SK-N-MC (cell line): ENCODE data around the gene WDR27.

Experiments used
- DNase-seq: peaks from one replicate; pipeline ENCODE4 v3.0.0-alpha.2; 2011; ENCODE audit warnings: low read depth, low spot score
- H3K27ac ChIP-seq: fragments of 200-600 bp; sonication (generic); 2 replicates; pipeline ENCODE4 v1.5.1; 2016; ENCODE audit warnings: mixed run types
- H3K36me3 ChIP-seq: fragments of 200-600 bp; sonication (generic); 2 replicates; pipeline ENCODE4 v1.6.1; 2017; ENCODE audit warnings: antibody characterized with exemption, low read length, mixed read lengths; ENCODE audit not compliant: insufficient read depth
- H3K4me3 ChIP-seq: fragments of 200-600 bp; sonication (generic); 2 replicates; pipeline ENCODE4 v1.5.1; 2016
- H3K9ac ChIP-seq: fragments of 200-600 bp; sonication (generic); 2 replicates; pipeline ENCODE4 v1.8.0; 2017; ENCODE audit warnings: mixed run types, mixed read lengths; ENCODE audit not compliant: insufficient read length
- H3K9me3 ChIP-seq: fragments of 200-600 bp; sonication (generic); 2 replicates; pipeline ENCODE4 v1.6.1; 2017; ENCODE audit warnings: low read depth, mild to moderate bottlenecking, antibody characterized with exemption, low read length, moderate library complexity, mixed read lengths
- EZH2 ChIP-seq: fragments of 200-600 bp; sonication (generic); IDR thresholded peaks from one replicate; pipeline ENCODE4 v1.6.1; 2017; ENCODE audit warnings: antibody characterized with exemption
- FOXP2 ChIP-seq: optimal IDR thresholded peaks from 2 replicates; pipeline ENCODE3; 2011; ENCODE audit warnings: mild to moderate bottlenecking, moderate library complexity; ENCODE audit not compliant: insufficient read depth; ENCODE audit errors: extremely low read length, control extremely low read depth
- POLR2AphosphoS5 ChIP-seq: IDR thresholded peaks from 2 replicates; pipeline ENCODE4 v1.6.1; 2012; ENCODE audit warnings: mild to moderate bottlenecking, low read depth, low read length, borderline replicate concordance

Gene WDR27

GRCh38 chr6:169635345-169635744 lies 66.5 kb downstream of the WDR27 start:
- Histone ChIP-seq H3K9ac (no peak overlapping the region), H3K27ac (no peak overlapping the region), H3K9me3 (no peaks in the 10 kb centered on the region), H3K4me3 (no peak overlapping the region), H3K36me3 (peaks cover 14% of the 10 kb centered on the region; the same call in 1 of the 2 replicates)
- TF ChIP-seq FOXP2 (no peak), POLR2AphosphoS5 (no peak), EZH2 (no peak)
- DNase-seq = no peak

- Histone ChIP-seq H3K36me3 (peaks cover 14% of the 10 kb centered on the region; the same call in 1 of the 2 replicates), H3K9ac (no peak overlapping the region), H3K27ac (no peak overlapping the region), H3K9me3 (no peaks in the 10 kb centered on the region), H3K4me3 (no peak overlapping the region)
- TF ChIP-seq POLR2AphosphoS5 (no peak), EZH2 (no peak), FOXP2 (no peak)
- no peak for DNase-seq
These were observed 69.0 kb downstream of the WDR27 start for GRCh38 chr6:169632841-169633240.

- TF ChIP-seq POLR2AphosphoS5 (no peak), FOXP2 (no peak), EZH2 (no peak)
- H3K4me3 ChIP-seq = no peak overlapping the region
- no peak overlapping the region for H3K9ac ChIP-seq
- H3K9me3 ChIP-seq = no peaks in the 10 kb centered on the region
- peaks cover 9% of the 10 kb centered on the region; the same call in 1 of the 2 replicates for H3K36me3 ChIP-seq
- DNase-seq = no peak
- no peak overlapping the region for H3K27ac ChIP-seq
These were observed 72.6 kb downstream of the WDR27 start for GRCh38 chr6:169629256-169629655.

- DNase-seq = no peak
- H3K9ac ChIP-seq = no peak overlapping the region
- no peaks in the 10 kb centered on the region for H3K9me3 ChIP-seq
- H3K36me3 ChIP-seq = peaks cover 4% of the 10 kb centered on the region; the same call in 1 of the 2 replicates
- H3K4me3 ChIP-seq = no peak overlapping the region
- no peak overlapping the region for H3K27ac ChIP-seq
- no peak for TF ChIP-seq EZH2
- no peak for TF ChIP-seq FOXP2
- TF ChIP-seq POLR2AphosphoS5 = no peak
These were observed 73.9 kb downstream of the WDR27 start for GRCh38 chr6:169627736-169628607.

- no peak for DNase-seq
- H3K9ac ChIP-seq = no peak overlapping the region
- peaks cover 4% of the 10 kb centered on the region; the same call in 1 of the 2 replicates for H3K36me3 ChIP-seq
- no peak overlapping the region for H3K27ac ChIP-seq
- no peaks in the 10 kb centered on the region for H3K9me3 ChIP-seq
- no peak overlapping the region for H3K4me3 ChIP-seq
- TF ChIP-seq FOXP2 (no peak), POLR2AphosphoS5 (no peak), EZH2 (no peak)
These were observed 75.2 kb downstream of the WDR27 start for GRCh38 chr6:169626649-169627048.

GRCh38 chr6:169626169-169626568 lies 75.7 kb downstream of the WDR27 start:
- no peak for DNase-seq
- Histone ChIP-seq H3K27ac (no peak overlapping the region), H3K9ac (no peak overlapping the region), H3K4me3 (no peak overlapping the region), H3K36me3 (peaks cover 4% of the 10 kb centered on the region; the same call in 1 of the 2 replicates), H3K9me3 (no peaks in the 10 kb centered on the region)
- TF ChIP-seq EZH2 (no peak), POLR2AphosphoS5 (no peak), FOXP2 (no peak)

- no peak overlapping the region for H3K9ac ChIP-seq
- H3K9me3 ChIP-seq = no peaks in the 10 kb centered on the region
- H3K4me3 ChIP-seq = no peak overlapping the region
- TF ChIP-seq FOXP2 (no peak), EZH2 (no peak), POLR2AphosphoS5 (no peak)
- H3K27ac ChIP-seq = no peak overlapping the region
- DNase-seq = no peak
- peaks cover 4% of the 10 kb centered on the region; the same call in 1 of the 2 replicates for H3K36me3 ChIP-seq
These were observed 76.5 kb downstream of the WDR27 start for GRCh38 chr6:169625376-169625775.

GRCh38 chr6:169624785-169625184 lies 77.0 kb downstream of the WDR27 start:
- TF ChIP-seq EZH2 (no peak), POLR2AphosphoS5 (no peak), FOXP2 (no peak)
- Histone ChIP-seq H3K9me3 (no peaks in the 10 kb centered on the region), H3K36me3 (peaks cover 4% of the 10 kb centered on the region; the same call in 1 of the 2 replicates), H3K4me3 (no peak overlapping the region), H3K9ac (no peak overlapping the region), H3K27ac (no peak overlapping the region)
- DNase-seq = no peak

- no peak overlapping the region for H3K27ac ChIP-seq
- TF ChIP-seq EZH2 (no peak), POLR2AphosphoS5 (no peak), FOXP2 (no peak)
- no peak for DNase-seq
- H3K9ac ChIP-seq = no peak overlapping the region
- no peaks in the 10 kb centered on the region for H3K9me3 ChIP-seq
- no peak overlapping the region for H3K4me3 ChIP-seq
- H3K36me3 ChIP-seq = peaks cover 4% of the 10 kb centered on the region; the same call in 1 of the 2 replicates
These were observed 77.9 kb downstream of the WDR27 start for GRCh38 chr6:169623975-169624374.
